GM19324 (cell line): ENCODE results near the gene C1QL1.

Experiments
- ATAC-seq: cut with Tn5 transposase; IDR thresholded peaks from one replicate; pipeline ENCODE4 v1.9.1; 2021; ENCODE audit warnings: mild to moderate bottlenecking, moderate library complexity; ENCODE audit not compliant: unreplicated experiment, low FRiP score

The C1QL1 gene

GRCh38 chr17:44968225-44969143 is at the start of gene C1QL1:
C1QL1 (minus strand) TSS chr17:44968303; CDS start chr17:44968048, 255 bp downstream.
- peak; percentile 87 for ATAC-seq

- no peak for ATAC-seq
Observed at GRCh38 chr17:45016823-45017222, 48.7 kb upstream of the C1QL1 start.

GRCh38 chr17:45016237-45016636 is 48.1 kb upstream of the C1QL1 start:
- ATAC-seq = no peak

GRCh38 chr17:45013021-45013997 is 45.2 kb upstream of the C1QL1 start:
- ATAC-seq = no peak

- no peak for ATAC-seq
Observed at GRCh38 chr17:45011767-45012166, 43.7 kb upstream of the C1QL1 start.

- no peak for ATAC-seq
Observed at GRCh38 chr17:45009676-45010467, 41.8 kb upstream of the C1QL1 start.

- ATAC-seq = no peak
Observed at GRCh38 chr17:45008216-45008615, 40.1 kb upstream of the C1QL1 start.

GRCh38 chr17:45006927-45007461 is 38.9 kb upstream of the C1QL1 start:
- ATAC-seq = no peak

- no peak for ATAC-seq
Observed at GRCh38 chr17:45005700-45006099, 37.6 kb upstream of the C1QL1 start.

- no peak for ATAC-seq
Observed at GRCh38 chr17:45004388-45004787, 36.3 kb upstream of the C1QL1 start.

GRCh38 chr17:45003877-45004276 is 35.8 kb upstream of the C1QL1 start:
- no peak for ATAC-seq

- ATAC-seq = no peak
Observed at GRCh38 chr17:45001310-45001709, 33.2 kb upstream of the C1QL1 start.

GRCh38 chr17:44999433-44999832 is 31.3 kb upstream of the C1QL1 start:
- ATAC-seq = no peak

- no peak for ATAC-seq
Observed at GRCh38 chr17:44998646-44999045, 30.5 kb upstream of the C1QL1 start.

GRCh38 chr17:44997733-44998520 is 29.8 kb upstream of the C1QL1 start:
- no peak for ATAC-seq

- ATAC-seq = no peak
Observed at GRCh38 chr17:44996304-44996703, 28.2 kb upstream of the C1QL1 start.

GRCh38 chr17:44995436-44996001 is 27.4 kb upstream of the C1QL1 start:
- ATAC-seq = no peak

GRCh38 chr17:44992242-44992939 is 24.3 kb upstream of the C1QL1 start:
- ATAC-seq = no peak
